Amniotic stem cell (primary cell): Measurements from ENCODE around the gene ATXN7L2.

Source experiments
- DNase-seq: peaks from one replicate; lab custom pipeline; 2025; lab: John Stamatoyannopoulos, UW

Gene ATXN7L2

GRCh38 chr1:109477821-109478220, 5.9 kb upstream of the ATXN7L2 start:
- DNase-seq: no peak

- DNase-seq: no peak
Observed at GRCh38 chr1:109478806-109479205, 4.9 kb upstream of the ATXN7L2 start.

- DNase-seq: no peak
Observed at GRCh38 chr1:109479311-109479710, 4.4 kb upstream of the ATXN7L2 start.

- DNase-seq: no peak
Observed at GRCh38 chr1:109479901-109480300, 3.8 kb upstream of the ATXN7L2 start.

- no peak for DNase-seq
Observed at GRCh38 chr1:109481646-109482045, 2.1 kb upstream of the ATXN7L2 start.

- DNase-seq: no peak
Observed at GRCh38 chr1:109482242-109482641, 1.5 kb upstream of the ATXN7L2 start.

- no peak for DNase-seq
Observed at GRCh38 chr1:109482791-109483671, 674 bp upstream of the ATXN7L2 start.

- no peak for DNase-seq
Observed at GRCh38 chr1:109484519-109484975, 842 bp downstream of the ATXN7L2 start.

GRCh38 chr1:109485001-109485400, 1.3 kb downstream of the ATXN7L2 start:
- no peak for DNase-seq

- no peak for DNase-seq
Observed at GRCh38 chr1:109487261-109487660, 3.6 kb downstream of the ATXN7L2 start.

- no peak for DNase-seq
Observed at GRCh38 chr1:109488201-109488600, 4.5 kb downstream of the ATXN7L2 start.

- DNase-seq: no peak
Observed at GRCh38 chr1:109488696-109489095, 5.0 kb downstream of the ATXN7L2 start.

- peak; percentile 49 for DNase-seq
Observed at GRCh38 chr1:109490029-109490933, 6.6 kb downstream of the ATXN7L2 start.

GRCh38 chr1:109490934-109491302, 7.2 kb downstream of the ATXN7L2 start:
- DNase-seq: no peak

- no peak for DNase-seq
Observed at GRCh38 chr1:109491372-109491771, 7.7 kb downstream of the ATXN7L2 start.

- no peak for DNase-seq
Observed at GRCh38 chr1:109492779-109493178, 9.1 kb downstream of the ATXN7L2 start.

- DNase-seq: no peak
Observed at GRCh38 chr1:109493227-109493626, 9.5 kb downstream of the ATXN7L2 start.

GRCh38 chr1:109493805-109494539, 10.3 kb downstream of the ATXN7L2 start, which contains the start of gene CYB561D1:
TSS of gene CYB561D1 (plus strand) at chr1:109494094. CDS start at chr1:109494140, 46 bp downstream.
- DNase-seq: peak; percentile 54

GRCh38 chr1:109495738-109496137, 12.0 kb downstream of the ATXN7L2 start:
- no peak for DNase-seq

GRCh38 chr1:109497449-109498160, 13.9 kb downstream of the ATXN7L2 start:
- DNase-seq: no peak

GRCh38 chr1:109498161-109498801, 14.6 kb downstream of the ATXN7L2 start:
- DNase-seq: no peak
